A673 (cell line): ENCODE measurements around the gene ST6GAL2.

ENCODE experiments used
- CTCF ChIP-seq: fragments of 300-800, 200-600 bp; sonication (generic); conservative IDR thresholded peaks from 2 replicates; pipeline ENCODE4 v1.5.1; 2017; ENCODE audit warnings: low read depth, mild to moderate bottlenecking, antibody characterized with exemption, low read length, moderate library complexity, mixed read lengths
- EZH2 ChIP-seq: fragments of 200-600 bp; sonication (generic); IDR thresholded peaks from 2 replicates; pipeline ENCODE4 v1.6.1; 2017; ENCODE audit warnings: borderline replicate concordance, low read depth, mild to moderate bottlenecking, mixed read lengths, antibody characterized with exemption, low read length; ENCODE audit not compliant: poor library complexity, severe bottlenecking

DNA sequence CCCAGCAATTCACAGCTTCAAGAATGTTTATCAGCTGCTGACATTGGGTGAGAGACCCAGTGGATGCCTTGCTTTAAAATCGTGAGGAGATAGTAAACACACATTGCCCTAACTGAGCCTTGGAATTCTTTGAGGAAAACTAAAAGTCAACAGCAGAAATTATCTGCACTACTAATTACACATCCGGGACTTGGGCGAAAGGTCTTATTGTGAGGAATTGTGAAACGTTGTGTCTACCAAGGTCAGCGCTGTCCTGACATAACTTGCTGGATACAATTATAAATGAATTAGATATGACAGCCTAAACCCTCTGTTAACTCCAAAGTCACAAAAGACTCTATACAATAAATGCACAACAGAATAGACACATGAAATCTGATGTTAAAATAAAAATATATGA is 121.4 kb downstream of the ST6GAL2 start:
- no peak for TF ChIP-seq CTCF
- no peak for TF ChIP-seq EZH2
